Neuronal stem cell (in vitro differentiated cells): ENCODE measurements around the gene NSF.
"Not testable (repeated sequence)": the region's sequence is repeated elsewhere in the genome, so short reads cannot be mapped to it uniquely, and the experiment has no call there.

ENCODE experiments used
- DNase-seq: peaks from one replicate; pipeline ENCODE4 v3.0.0-alpha.2; 2013; ENCODE audit warnings: low spot score
- H2AFZ ChIP-seq: one replicate; pipeline ENCODE4 v1.6.1; 2013; ENCODE audit warnings: mild to moderate bottlenecking, low read length, inconsistent platforms
- H2AK5ac ChIP-seq: 2 replicates; pipeline ENCODE4 v1.6.1; 2013; ENCODE audit warnings: low read depth, mild to moderate bottlenecking, inconsistent platforms, low read length, moderate library complexity, mixed read lengths
- H2BK120ac ChIP-seq: 2 replicates; pipeline ENCODE4 v1.6.1; 2013; ENCODE audit warnings: low read depth, mild to moderate bottlenecking, inconsistent platforms, low read length, moderate library complexity, mixed read lengths
- H2BK12ac ChIP-seq: one replicate; pipeline ENCODE4 v1.6.1; 2013; ENCODE audit warnings: low read length, inconsistent platforms
- H2BK15ac ChIP-seq: 2 replicates; pipeline ENCODE4 v1.6.1; 2013; ENCODE audit warnings: mild to moderate bottlenecking, low read length, inconsistent platforms, mixed read lengths
- H2BK5ac ChIP-seq: one replicate; pipeline ENCODE4 v1.6.1; 2013; ENCODE audit warnings: inconsistent platforms, mild to moderate bottlenecking, low read length, moderate library complexity
- H3K14ac ChIP-seq: one replicate; pipeline ENCODE4 v1.6.1; 2013; ENCODE audit warnings: low read length, inconsistent platforms
- H3K18ac ChIP-seq: 2 replicates; pipeline ENCODE4 v1.6.1; 2013; ENCODE audit warnings: low read length, inconsistent platforms
- H3K23ac ChIP-seq: 2 replicates; pipeline ENCODE4 v1.6.1; 2013; ENCODE audit warnings: low read depth, mild to moderate bottlenecking, mixed read lengths, low read length, inconsistent platforms; ENCODE audit not compliant: poor library complexity
- H3K27ac ChIP-seq: replicated peaks from 3 replicates; pipeline ENCODE4 v1.5.1; 2013; ENCODE audit warnings: low read length, inconsistent platforms
- H3K27me3 ChIP-seq, 3 experiments: 2 replicates each; pipeline ENCODE4 v1.6.1; 2013; ENCODE audit warnings: low read length in 3 of 3, mild to moderate bottlenecking in 2 of 3, inconsistent platforms in 1 of 3, low read depth in 1 of 3, mixed read lengths in 1 of 3, moderate library complexity in 1 of 3; ENCODE audit not compliant: control insufficient read depth in 3 of 3, insufficient read depth in 3 of 3
- H3K36me3 ChIP-seq, 2 donors: replicated peaks in 1 of 2; 2 replicates each; pipeline ENCODE4 v1.6.1; 2013; ENCODE audit warnings: low read length in 2 of 2; ENCODE audit not compliant: control insufficient read depth in 2 of 2, insufficient read depth in 2 of 2
- H3K4ac ChIP-seq: 2 replicates; pipeline ENCODE4 v1.6.1; 2013; ENCODE audit warnings: inconsistent platforms, mild to moderate bottlenecking, low read length, moderate library complexity
- H3K4me1 ChIP-seq, 2 donors: 1 replicate in 1 of 2; 2 replicates in 1 of 2; pipeline ENCODE4 v1.6.1; 2013; ENCODE audit warnings: low read length in 2 of 2, low read depth in 1 of 2; ENCODE audit not compliant: control insufficient read depth in 2 of 2, insufficient read depth in 1 of 2
- H3K4me2 ChIP-seq: one replicate; pipeline ENCODE4 v1.6.1; 2013; ENCODE audit warnings: mild to moderate bottlenecking, low read length, inconsistent platforms; ENCODE audit not compliant: insufficient read depth, poor library complexity, severe bottlenecking
- H3K4me3 ChIP-seq, 2 donors: 2 replicates each; pipeline ENCODE4 v1.5.1; 2013; ENCODE audit warnings: low read length in 2 of 2, mild to moderate bottlenecking in 2 of 2, inconsistent platforms in 1 of 2, moderate library complexity in 1 of 2
- H3K79me1 ChIP-seq: one replicate; pipeline ENCODE4 v1.6.1; 2013; ENCODE audit warnings: low read depth, mild to moderate bottlenecking, inconsistent platforms, low read length, moderate library complexity
- H3K9ac ChIP-seq: one replicate; pipeline ENCODE4 v1.6.1; 2013; ENCODE audit warnings: mild to moderate bottlenecking, low read depth, low read length, inconsistent platforms; ENCODE audit not compliant: poor library complexity
- H3K9me3 ChIP-seq, 2 donors: replicated peaks in 1 of 2; 2 replicates each; pipeline versions ENCODE3 to v1.6.1; 2013; ENCODE audit warnings: low read length in 2 of 2, mild to moderate bottlenecking in 2 of 2, inconsistent platforms in 1 of 2, low read depth in 1 of 2, mixed read lengths in 1 of 2, moderate library complexity in 1 of 2; ENCODE audit not compliant: control insufficient read depth in 2 of 2, insufficient read depth in 1 of 2
- H4K8ac ChIP-seq: one replicate; pipeline ENCODE4 v1.6.1; 2013; ENCODE audit warnings: low read depth, mild to moderate bottlenecking, inconsistent platforms, low read length, moderate library complexity
- H4K91ac ChIP-seq: one replicate; pipeline ENCODE4 v1.6.1; 2013; ENCODE audit warnings: low read length, low read depth, mild to moderate bottlenecking, inconsistent platforms; ENCODE audit not compliant: poor library complexity
- WGBS, 2 donors: extraction: QIAGEN DNeasy Blood & Tissue Kit; methylation state at CpG; one replicate each; pipeline ENCODE4 v1.1.7; 2013; ENCODE audit warnings: missing lambda C conversion rate in 2 of 2, mixed read lengths in 1 of 2; ENCODE audit not compliant: insufficient read length in 2 of 2, insufficient replicate concordance in 1 of 2; ENCODE audit errors: extremely low coverage in 2 of 2; 5-methylcytosine and 5-hydroxymethylcytosine counted together

NSF gene

DNA sequence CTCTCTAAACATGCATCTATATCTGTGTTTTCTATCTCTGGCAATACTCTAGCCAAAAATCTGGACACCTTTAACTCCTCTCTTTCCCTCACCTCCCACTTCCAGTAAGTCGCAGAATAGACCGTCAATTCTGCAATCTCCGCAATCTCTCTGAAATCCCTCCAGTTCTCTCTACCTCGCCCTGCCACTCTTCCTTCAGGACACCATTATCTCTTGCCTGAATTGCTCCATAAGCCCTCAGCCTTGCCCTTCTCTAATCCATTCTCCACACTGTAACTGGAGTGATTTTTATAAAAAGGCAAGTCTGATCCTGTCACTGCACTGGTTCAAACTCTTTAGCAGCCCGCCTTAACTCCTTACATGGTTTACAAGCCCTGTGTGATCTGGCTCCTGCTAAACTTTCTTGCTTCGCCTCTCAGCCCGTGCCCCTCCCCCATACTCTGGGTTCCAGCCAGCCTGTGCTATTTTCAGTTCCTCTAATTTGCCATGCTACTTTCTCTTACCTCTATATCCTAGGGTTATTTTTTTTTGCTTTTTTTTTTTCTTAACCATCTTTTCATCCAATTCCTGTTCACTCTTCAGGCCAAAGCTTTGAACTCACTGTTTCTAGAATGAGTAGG, 61.7 kb downstream of the NSF start:
- H3K4me1 ChIP-seq, H3K9ac ChIP-seq, H3K36me3 ChIP-seq, H2BK5ac ChIP-seq, H3K23ac ChIP-seq, H3K79me1 ChIP-seq, H3K18ac ChIP-seq, H2BK12ac ChIP-seq, H3K4ac ChIP-seq, H2BK120ac ChIP-seq, H3K14ac ChIP-seq, H3K9me3 ChIP-seq, DNase-seq, H4K8ac ChIP-seq, H3K27ac ChIP-seq, H3K27me3 ChIP-seq, H3K4me2 ChIP-seq, H2AK5ac ChIP-seq, H2BK15ac ChIP-seq, H3K4me3 ChIP-seq, H2AFZ ChIP-seq, H4K91ac ChIP-seq: not testable (repeated sequence)
- WGBS, 2 donors = no CpG with 5 or more reads among the region's 7 CpGs

DNA sequence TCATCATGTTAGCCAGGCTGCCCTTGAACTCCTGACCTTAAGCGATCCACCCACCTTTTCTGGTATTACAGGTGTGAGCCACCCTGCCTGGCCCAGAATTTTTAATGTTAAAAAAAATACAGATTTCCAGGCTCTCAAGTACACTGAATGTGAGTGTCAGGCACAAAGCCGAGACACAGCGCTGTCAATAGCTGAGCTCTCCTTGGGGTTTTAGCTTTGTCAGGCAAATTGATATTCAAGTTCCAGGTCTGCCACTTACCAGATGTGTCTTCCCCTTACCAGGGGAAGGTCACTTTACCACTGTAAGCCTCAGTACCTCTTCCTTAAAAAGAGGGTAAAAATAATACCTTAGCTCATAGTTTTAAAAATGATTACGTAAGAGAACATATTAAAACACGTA, 67.8 kb downstream of the NSF start:
- not testable (repeated sequence) for H2BK5ac ChIP-seq, H3K27ac ChIP-seq, H2BK15ac ChIP-seq, H3K9ac ChIP-seq, H3K9me3 ChIP-seq, H3K4me3 ChIP-seq, H4K8ac ChIP-seq, H2AK5ac ChIP-seq, H2BK120ac ChIP-seq, H2BK12ac ChIP-seq, DNase-seq, H3K27me3 ChIP-seq, H3K79me1 ChIP-seq, H2AFZ ChIP-seq, H3K4me1 ChIP-seq, H4K91ac ChIP-seq, H3K23ac ChIP-seq, H3K14ac ChIP-seq, H3K18ac ChIP-seq, H3K4ac ChIP-seq, H3K4me2 ChIP-seq, H3K36me3 ChIP-seq
- WGBS, 2 donors = no CpG with 5 or more reads among the region's 5 CpGs

DNA sequence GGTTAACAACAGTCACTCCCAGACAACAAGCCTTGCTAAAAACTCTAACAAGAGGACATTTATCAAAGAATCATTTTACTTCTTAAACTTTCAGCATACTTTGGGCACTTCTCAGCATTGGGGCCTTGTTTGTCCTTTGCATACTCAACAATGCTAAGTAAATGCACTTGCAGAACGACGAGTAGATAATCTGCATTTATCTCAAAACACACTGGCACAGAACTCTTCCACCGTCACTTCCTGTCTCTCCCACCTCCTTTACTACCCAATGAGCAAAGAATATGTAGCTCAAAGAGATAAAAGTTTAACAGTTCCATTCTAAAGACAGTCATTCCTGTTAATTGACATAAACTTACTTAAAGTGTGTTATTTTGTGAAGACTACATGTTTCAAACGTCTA, 69.2 kb downstream of the NSF start:
- H3K4me2 ChIP-seq, H2BK15ac ChIP-seq, H3K14ac ChIP-seq, H3K27me3 ChIP-seq, H3K27ac ChIP-seq, H3K79me1 ChIP-seq, H3K18ac ChIP-seq, H2BK5ac ChIP-seq, H2AK5ac ChIP-seq, H2BK12ac ChIP-seq, H3K4me1 ChIP-seq, H2BK120ac ChIP-seq, H4K91ac ChIP-seq, H2AFZ ChIP-seq, H3K36me3 ChIP-seq, H3K4ac ChIP-seq, H3K9me3 ChIP-seq, DNase-seq, H3K9ac ChIP-seq, H3K4me3 ChIP-seq, H3K23ac ChIP-seq, H4K8ac ChIP-seq: not testable (repeated sequence)
- no CpG with 5 or more reads among the region's 4 CpGs for WGBS, 2 donors

DNA sequence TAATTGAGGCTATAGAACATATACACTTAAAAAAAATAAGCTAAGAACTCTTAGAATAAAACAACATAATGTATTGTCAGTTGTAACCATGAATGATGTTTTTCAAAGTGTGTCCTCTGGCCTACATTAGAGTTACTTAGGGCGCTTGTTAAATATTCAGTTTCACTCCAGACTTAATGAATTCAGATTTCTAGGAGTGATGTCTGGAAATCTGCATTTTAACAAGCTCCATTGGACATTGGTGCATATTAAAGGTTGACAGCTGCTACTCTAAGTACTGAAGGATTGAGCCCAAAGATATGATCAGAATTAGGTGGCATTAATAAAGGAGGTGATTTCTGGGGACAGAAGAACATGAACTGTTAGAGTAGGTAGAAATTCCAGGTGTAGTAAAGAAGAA, 72.7 kb downstream of the NSF start:
- H3K36me3 ChIP-seq, H2BK5ac ChIP-seq, H4K8ac ChIP-seq, H2AK5ac ChIP-seq, H3K27ac ChIP-seq, H3K27me3 ChIP-seq, H3K14ac ChIP-seq, H3K4me3 ChIP-seq, H2AFZ ChIP-seq, H2BK120ac ChIP-seq, H3K9me3 ChIP-seq, H2BK12ac ChIP-seq, H3K4me2 ChIP-seq, H2BK15ac ChIP-seq, H3K4me1 ChIP-seq, H3K18ac ChIP-seq, DNase-seq, H3K9ac ChIP-seq, H3K4ac ChIP-seq, H3K23ac ChIP-seq, H4K91ac ChIP-seq, H3K79me1 ChIP-seq: not testable (repeated sequence)
- WGBS, 2 donors = no CpG with 5 or more reads among the region's 1 CpG
